HG02759 (cell line): Measurements from ENCODE around the gene CASS4.

Source experiments
- ATAC-seq: cut with Tn5 transposase; IDR thresholded peaks from one replicate; pipeline ENCODE4 v1.9.1; 2021; ENCODE audit warnings: mild to moderate bottlenecking, moderate library complexity; ENCODE audit not compliant: unreplicated experiment

CASS4 gene

GRCh38 chr20:56501116-56501515, 89.1 kb downstream of the CASS4 start:
- ATAC-seq = no peak

GRCh38 chr20:56503916-56504315, 91.9 kb downstream of the CASS4 start:
- no peak for ATAC-seq

- no peak for ATAC-seq
These were observed 92.4 kb downstream of the CASS4 start for GRCh38 chr20:56504373-56505005.

- ATAC-seq = no peak
These were observed 94.0 kb downstream of the CASS4 start for GRCh38 chr20:56506103-56506502.
